Upper lobe of left lung (tissue), 4 donors: ENCODE measurements around the gene TUBB.

Experiments
- CTCF ChIP-seq, 6 experiments: fragments of 450-650 bp in 4 of 6; fragments of 200-600 bp in 2 of 6; sonication (generic) in 2 of 6; IDR thresholded peaks; one replicate each; pipeline ENCODE4 v1.5.1; 2016 to 2019; ENCODE audit warnings: antibody characterized with exemption in 6 of 6
- POLR2A ChIP-seq, 4 donors: fragments of 450-650 bp; IDR thresholded peaks; one replicate each; pipeline ENCODE4 v1.5.1; 2016 to 2017; ENCODE audit warnings: antibody characterized with exemption in 4 of 4, mild to moderate bottlenecking in 2 of 4

GRCh38 chr6:30749554-30750378 lies 29.6 kb downstream of the TUBB start:
- no peak for TF ChIP-seq POLR2A (IDR thresholded peaks at IDR 0.05)
- no peak for TF ChIP-seq CTCF (IDR thresholded peaks at IDR 0.05)
